ENCODE measurements around the gene B3GAT1.

Gene B3GAT1

DNA sequence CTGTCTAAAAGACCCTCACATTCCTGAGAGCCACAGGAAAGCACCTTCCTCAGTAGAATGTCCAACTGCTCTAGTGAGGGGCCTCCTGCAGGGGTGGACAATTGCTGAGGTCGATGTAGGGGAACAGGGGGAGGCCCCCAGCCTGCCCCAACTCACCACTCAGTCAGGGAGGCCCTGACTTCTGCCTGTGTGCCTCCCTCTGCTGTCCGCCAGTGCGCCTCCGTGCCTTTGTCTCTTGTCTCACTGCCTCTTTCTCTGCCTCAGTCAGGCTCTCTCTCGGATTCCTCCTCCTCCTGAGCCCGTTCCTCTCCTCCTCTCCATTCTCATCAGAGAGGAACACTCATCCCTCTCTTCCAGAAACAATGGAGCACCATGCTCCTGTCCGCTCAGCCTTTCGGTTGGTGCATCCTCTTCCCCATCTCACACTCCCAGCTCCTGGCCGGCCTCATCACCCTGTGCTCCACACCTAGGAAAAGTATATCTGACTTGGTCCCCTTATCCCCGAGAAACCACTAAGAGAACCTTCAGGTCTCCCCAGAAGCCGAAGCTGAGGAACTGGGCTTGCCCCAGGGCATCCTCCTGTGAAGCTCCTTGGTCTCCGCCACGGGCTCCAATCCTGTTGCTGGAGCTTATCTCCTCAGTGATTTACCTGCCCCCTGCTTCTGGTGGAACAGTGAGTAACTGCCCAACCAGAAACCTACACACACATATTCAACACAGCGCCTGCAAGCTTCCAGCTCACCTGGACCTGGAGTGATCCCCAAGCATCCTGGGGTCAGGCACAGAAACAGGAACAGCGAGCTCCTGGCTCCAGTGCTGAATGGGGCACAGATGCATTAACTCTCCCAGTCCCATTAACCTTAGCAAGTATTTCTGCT lies 2.3 kb downstream of the B3GAT1 start:
- no peak for DNase-seq (ENCODE audit: low read depth)

DNA sequence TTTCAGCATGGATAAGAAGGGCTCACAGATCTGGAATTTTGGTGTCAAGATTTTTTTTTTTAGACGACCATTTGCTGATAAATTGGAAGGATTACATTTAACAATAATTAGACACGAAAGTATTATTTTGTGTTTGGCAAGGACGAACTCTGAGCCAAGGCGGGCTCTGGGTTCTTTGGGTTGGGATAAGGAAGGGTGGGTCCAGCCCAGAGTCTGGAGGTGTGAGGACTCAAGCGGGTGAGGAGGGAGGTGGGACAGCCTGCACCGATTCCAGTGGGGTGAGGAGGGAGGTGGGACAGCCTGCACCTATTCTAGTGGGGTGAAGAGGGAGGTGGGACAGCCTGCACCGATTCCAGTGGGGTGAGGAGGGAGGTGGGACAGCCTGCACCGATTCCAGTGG lies 4.1 kb downstream of the B3GAT1 start:
- DNase-seq (ENCODE audit: low read depth) = no peak

DNA sequence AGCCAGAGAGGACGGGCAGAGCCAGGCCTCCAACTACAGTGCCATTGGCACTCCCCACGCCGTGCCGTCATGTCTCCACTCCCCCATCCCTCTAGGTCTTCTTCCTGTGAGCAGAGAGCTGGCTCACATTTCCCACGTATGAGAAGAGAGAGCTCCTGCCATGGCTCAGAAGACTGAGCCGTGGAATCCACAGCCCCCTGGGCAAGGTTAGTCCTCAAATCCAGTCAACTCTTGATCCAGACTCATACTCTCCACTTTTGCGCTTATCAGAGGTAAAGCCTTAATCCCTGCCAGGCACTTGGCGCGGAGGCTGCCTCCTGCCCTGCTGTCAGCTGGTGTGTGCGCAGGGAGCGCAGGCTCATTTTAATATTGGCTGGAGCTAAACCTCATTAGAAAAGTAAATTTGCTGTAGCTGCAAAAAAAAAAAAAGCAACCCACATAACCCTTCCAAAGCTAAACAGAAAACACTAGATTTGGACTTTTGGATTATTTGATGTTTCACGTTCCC lies 4.7 kb downstream of the B3GAT1 start:
- DNase-seq (ENCODE audit: low read depth) = no peak

DNA sequence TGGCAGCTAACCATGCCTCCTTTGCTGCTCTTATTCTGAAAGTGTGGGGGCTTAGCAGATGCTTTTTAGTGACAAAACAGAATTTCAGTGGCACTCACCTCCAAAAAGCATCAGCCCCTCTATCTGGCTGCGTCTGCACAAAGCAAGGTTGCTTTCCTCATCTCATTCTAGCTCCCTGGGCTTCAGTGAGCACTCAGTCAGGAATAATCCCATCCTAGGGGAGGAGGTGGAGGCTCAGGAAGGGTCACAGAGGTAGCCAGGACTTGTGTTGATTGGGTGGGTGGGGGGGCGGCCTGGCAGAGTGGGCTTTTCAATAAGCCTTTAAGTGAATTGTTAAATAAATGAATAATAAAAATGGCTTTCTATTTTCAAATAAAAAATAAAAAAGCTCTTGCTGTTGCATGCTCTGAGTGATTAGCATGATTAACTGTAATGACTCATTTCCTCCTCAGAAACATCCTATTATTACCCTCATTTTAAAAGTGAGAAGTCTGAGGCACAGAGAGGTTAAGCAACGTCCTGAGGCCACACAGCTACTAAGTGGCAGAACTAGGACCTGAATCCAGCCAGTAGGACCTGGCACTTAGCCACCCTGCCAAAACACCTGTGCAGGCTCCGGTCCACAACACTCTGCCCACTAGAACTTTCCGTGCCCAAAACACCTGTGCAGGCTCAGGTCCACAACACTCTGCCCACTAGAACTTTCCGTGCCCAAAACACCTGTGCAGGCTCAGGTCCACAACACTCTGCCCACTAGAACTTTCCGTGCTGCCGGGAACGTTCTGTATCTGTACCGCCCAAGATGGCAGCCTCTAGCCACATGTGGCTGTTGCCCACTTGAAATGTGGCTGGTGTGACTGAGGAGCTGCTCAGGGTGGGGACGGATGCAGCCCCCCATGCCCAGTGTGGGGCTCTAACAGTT lies 5.5 kb downstream of the B3GAT1 start:
- no peak for DNase-seq (ENCODE audit: low read depth)

DNA sequence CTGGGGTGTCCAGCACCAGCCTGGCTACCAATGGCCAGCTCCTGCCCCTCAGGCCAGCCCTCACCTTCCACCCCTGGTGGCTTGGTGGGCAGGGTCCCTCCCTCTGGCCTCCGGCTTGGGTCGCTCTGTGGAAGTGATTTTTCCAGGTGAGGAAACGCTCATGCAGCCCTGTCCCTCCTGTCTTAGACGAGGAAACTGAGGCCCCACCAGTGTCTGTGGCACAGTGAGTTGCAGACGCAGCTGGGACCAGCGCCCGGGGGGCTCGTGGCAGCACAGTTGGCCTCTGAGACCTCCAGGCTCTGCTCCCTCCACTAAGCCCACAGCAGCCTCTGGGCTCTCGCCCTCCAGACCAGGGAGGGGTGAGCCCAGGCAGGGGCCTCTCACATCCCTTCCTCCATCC lies 6.2 kb downstream of the B3GAT1 start:
- no peak for DNase-seq (ENCODE audit: low read depth)

DNA sequence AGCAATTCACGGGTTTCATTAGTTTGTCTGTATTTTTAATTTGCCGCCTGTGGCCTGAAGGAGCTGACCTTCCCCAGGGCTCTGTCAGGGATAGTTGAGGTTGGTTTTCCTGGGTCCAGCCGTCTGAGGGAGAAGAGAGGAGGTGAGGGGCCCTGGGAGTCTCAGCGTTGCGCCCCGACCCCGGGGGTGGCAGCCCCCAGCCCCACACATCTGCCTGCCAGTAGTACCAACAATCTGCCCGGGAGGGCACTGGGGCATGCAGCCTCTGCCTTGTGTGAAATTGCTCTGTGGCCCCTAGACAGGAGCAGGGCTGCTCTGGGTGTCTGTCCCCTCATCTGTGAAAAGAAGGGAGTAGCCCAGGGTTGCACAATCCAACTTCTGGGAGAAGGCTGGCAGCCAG lies 6.6 kb downstream of the B3GAT1 start:
- DNase-seq (ENCODE audit: low read depth) = no peak

DNA sequence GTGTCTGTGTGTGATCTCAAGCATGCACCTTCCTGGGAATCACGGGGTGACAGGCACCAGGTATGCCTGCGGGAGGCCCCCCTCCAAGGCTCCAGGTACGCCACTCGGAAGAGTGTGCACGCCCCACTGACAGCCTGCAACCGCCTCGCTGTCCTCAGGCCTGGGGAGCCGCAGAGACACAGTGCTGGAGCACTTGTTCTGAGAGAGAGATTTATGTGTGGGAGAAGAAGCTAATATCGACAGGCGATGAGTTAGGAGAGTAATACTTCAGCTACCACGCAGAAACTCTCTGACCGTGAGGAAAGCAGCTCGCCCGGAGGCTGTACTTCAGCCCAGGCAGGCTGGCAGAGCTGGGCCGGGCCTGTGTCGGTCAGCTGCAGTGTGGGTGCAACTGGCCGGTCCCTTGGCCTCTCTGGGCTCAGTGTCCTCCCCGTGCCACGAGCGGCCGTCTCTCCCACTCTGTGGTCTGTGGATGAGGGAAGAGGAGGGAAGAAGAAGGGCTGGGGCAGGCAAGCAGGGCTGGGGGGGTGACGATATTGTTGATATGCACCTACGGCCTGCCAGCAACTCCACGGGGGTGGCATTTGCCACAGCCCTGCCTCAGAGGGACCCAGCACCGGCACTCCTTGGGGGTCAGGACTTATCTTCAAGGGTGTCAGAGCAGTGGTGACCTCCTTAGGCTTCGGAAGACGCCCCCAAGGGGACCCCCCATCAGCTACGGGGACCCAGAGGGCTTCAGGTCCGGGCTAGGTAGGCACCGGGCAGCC lies 7.3 kb downstream of the B3GAT1 start:
- no peak for DNase-seq (ENCODE audit: low read depth)

DNA sequence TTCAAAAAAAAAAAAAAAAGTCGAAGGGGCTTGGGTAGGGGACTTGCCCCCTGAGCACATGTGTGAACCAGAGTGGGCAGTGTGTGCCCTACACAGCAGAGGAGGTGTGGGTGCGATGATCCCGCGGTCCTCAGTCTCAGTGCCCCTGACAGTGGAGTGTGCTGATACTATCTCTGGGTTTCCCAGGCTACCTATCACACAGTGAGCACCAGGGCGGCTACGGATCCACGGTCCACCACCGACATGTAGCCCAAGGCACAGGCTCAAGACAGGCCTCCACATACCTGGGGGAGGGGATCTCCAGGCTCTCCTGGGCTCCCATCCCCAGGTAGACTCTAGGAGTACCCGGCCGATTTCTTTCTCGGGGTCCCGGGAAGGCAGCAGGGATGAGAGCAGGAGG lies 9.1 kb downstream of the B3GAT1 start:
- no peak for DNase-seq (ENCODE audit: low read depth)

DNA sequence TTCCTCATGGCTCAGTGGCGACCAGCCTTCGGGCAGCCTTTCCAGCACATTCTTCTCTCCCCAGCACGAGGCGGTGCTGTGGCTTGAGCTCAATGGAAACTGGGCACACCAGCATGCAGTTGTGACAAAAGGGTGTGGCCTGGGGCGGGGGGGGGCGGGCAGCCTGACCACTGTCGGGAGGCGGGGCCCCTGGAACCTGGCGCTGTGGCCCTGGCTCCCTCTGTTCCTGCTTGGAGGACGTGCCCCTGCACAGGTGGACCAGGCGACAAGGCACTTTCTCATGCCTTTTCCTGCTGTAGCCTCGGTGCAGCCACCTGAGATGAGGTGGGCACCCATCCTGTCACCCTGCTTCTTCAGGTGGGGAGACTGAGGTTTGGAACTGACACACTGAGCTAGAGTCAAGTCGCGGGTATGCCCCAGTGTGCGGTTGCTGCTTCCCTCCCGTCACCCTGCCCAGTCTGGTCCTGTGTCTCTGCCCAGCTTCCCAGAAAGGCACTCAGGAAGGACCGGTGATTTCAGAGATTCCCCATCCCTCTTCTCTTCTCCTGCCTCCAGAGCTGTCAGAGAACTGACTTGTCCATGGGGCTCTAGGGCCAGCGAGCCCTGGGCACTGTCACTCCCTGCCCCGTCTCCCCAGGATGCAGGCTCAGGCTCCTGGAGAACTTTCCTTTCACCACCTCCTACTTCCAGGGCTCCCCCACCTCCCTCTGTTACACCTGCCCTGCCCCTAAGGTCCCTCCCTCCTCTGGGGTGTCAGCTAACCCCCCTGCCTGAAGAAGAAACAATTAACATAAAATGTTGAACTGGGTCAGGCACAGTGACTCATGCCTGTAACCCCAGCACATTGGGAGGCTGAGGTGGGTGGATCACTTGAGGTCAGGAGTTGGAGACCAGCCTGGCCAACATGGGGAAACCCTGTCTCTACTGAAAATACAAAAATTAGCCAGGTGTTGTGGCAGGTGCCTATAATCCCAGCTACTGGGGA lies 9.9 kb downstream of the B3GAT1 start:
- DNase-seq (ENCODE audit: low read depth) = no peak

DNA sequence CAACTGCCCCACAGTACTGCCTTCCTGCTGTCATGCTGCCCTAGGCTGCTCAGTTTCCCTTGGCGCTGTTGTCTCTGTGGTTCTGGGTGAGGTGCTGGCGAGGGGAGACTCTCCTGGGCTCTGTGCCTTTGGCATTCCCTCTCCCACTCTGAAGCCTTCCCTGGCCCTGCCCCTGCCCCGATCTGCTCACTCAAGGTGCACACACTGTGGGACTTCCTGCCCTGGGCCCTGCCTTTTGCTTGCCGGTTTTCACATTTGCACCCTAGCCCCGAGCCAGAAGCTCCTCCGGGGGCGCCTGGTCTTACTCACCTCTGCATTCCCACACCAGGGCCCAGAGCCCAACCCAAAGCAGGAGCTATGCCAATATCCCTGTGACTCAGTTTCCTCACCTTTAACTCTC lies 12.0 kb downstream of the B3GAT1 start:
- DNase-seq (ENCODE audit: low read depth) = no peak

DNA sequence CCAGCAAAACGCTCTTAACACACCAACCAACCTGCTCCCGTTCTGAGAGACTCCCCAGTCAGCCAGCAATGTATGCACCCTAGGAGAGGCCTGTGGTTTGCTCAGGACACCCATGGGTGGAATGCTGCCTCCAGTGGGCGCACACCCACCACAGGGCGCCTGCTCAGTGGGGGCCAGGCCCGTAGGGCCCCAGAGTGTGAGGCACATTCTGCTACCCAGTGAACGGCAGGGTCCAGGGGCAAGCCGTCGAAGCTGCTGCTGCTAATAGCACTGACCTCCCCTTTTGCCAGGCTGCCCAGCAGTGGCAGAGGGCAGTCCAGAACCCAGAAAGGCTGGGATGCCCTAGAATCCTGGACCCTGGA lies 12.8 kb downstream of the B3GAT1 start:
- no peak for DNase-seq (ENCODE audit: low read depth)

DNA sequence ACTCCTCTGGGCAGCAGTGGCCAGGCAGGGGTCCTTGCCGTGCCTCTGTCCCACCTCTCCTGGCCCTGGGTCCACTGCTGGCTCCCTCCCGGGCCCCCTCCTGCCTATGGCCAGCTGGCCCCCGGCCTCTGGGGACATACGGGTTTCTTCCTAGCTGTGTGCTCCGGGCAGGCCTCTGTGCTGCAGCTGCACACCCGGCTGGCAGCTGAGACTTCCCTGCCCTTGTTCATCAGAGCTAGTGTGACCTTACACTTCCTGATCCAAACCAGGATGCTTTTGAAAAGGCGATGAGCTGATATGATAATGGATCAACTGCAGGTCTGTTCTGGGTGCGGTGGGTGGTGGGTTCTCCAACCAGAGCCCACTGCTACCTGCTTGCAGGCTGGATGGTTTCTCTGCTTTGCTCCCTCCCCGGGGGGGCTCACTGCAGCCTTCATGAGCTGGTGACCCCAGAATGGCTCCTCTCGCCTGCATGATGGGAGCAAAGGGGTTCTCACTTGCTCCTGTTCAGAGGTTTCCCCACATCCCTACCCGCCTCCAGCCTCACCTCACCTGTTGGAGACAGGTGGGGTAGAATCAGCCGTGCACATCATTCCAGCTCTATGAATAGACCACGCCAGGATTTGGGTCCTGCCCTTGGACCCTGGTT lies 13.3 kb downstream of the B3GAT1 start:
- DNase-seq (ENCODE audit: low read depth) = no peak

DNA sequence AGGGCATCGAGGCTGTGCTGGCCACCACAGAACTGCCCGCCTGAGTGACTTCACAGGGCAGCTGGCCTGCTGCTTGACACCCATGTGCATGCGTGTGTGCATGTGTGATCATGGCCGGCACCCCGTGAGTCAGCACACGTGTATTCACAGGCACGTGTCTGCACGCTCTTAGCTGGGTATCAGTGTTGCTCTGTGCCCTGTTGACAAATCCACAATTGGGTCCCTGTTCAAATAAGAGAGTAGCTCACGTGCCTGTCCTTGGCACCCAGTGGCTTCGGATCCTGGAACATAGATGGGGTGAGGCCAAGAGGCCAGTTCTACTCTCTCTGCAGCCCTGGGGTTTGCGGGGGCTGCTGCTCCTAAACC lies 14.0 kb downstream of the B3GAT1 start:
- DNase-seq (ENCODE audit: low read depth) = no peak

DNA sequence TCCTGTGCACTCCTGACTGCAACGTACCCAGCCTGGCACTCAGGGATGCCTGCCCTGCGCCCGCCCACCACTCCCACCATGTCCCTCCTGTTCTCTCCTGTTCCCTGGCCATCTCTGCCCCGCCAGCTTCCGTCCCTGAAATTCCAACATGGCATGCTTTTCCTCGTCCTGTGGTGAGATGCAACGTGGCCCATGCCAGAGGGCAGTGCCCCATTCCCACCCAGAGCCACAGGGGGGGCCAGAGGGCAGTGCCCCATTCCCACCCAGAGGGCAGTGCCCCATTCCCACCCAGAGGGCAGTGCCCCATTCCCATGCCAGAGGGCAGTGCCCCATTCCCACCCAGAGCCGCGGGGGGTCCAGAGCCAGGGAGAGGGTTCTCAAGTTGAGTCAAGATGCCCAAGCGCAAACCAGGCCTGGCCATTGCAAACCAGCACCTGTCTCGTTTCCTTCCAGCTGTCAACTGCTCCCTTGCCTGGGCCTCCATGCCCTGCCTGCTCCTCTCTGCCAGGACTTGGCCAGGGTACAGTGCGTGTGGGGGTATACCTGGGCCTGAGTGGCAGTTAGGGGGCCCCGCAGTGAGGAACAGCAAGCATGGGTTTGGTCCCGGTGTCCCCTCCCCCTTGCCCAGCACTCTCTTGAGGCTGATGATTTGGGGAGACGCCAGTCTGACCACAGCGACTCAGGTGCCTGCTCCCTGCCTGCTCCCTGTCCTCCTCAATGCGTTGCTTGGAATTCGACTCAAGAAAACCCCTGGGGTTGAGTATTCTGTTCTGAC lies 14.6 kb downstream of the B3GAT1 start:
- DNase-seq (ENCODE audit: low read depth) = no peak

DNA sequence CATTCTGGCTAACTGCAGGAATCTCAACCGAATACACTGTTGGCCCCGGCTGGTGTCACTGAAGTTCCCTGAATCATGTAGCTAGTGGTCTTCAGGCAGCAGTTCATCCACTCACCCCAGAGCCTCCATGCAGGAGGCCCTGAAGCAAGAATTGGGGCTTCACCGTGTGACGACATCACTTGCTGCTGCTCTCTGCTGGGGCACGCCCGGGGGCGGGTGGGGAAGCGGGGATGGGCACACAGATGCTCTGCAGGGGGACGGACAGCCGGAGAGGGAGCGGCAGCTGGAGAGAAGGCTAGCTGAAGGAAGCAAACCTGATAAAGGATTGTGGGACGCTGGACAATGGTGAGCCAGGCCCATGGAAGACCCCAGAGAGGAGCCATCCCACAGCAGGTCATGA lies 17.0 kb downstream of the B3GAT1 start:
- DNase-seq (ENCODE audit: low read depth) = no peak

DNA sequence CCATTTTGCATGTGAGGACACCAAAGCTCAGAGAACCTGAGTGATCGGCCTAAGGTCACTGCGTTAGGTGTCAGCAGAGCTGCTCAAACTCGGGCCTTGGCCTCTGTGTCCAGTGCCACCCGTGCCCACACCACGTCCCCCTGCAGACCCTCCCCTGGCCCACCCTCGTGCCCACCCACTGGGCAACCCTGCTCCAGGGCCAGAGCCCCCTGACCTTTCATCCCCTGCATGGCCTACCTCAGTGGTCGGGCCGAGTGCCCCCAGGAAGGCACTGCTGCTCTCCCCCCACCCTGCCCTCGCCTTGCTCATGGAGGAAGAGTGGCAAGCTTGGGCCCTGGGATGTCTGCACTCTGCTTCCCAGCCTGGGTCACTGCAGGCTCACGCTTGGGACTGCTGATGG lies 17.7 kb downstream of the B3GAT1 start:
- DNase-seq (ENCODE audit: low read depth) = no peak

DNA sequence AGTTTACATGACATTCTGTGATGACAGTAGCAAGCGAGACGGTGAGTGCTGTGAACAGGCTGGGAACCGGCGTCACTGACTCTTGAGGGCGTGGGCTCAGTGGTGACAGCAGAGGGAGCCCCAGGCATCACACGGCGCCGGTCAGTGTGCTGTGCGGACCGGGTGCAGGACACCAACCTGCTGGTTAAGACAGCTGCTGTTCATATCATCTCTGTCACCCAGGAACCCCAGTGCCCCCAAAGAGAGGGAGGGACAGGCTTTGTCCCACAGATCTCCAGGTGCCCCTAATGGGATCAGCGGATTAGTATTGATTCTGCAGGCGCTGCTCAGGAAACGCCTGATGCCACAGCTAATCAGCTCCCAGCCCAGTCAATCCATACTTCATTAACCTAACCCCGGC lies 18.4 kb downstream of the B3GAT1 start:
- DNase-seq (ENCODE audit: low read depth) = no peak

DNA sequence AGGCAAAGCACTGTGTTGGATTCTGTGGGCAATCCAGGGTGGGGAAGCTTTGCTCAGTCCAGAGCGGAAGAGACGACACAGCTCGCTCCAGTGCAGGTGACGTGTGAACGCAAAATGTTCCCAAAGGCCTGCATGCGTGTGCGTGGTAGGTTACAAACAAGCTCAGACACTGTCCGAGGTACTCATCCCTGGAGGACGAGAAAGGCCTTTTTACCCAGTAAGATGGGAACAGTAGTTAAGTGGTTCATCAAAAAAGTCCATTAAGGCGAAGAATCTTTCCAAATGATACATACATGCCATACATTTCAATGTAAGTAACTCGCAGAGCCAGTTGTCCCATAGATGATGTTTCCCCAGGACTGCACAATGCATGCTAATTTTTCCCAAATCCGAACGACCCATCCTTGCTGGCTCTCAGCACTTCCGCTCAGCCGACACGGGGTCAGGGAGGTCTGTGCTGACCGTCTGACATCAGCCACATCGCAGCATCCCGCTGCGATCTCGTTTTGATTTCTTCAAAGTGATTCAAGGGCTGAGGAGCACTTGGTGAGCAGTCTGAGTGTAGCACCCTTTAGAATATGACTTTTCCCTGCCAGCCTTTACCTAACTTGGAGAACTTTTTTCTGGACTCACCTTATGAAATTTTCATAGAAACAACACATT lies 19.0 kb downstream of the B3GAT1 start:
- no peak for DNase-seq (ENCODE audit: low read depth)

DNA sequence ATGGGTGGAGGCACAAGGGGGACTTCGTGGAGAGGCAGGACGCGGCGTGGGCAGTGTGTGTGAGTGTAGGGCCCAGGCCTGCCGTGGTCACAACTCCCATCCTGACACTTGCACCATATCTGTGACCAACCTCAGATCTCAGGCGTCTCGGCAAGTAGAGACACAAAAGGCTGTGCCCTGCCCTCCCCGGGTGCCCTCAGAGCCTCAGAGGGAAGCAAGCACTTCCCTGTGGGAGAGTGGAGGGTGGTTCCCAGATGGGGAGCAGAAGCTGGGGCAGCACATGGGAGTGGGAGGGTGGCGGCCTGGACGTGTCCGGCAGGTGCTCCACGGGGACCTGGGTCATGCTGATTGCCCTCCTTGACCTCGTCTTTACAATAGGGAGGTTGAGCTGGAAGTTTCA lies 20.4 kb downstream of the B3GAT1 start:
- DNase-seq (ENCODE audit: low read depth) = no peak
